Stimulated activated effector memory CD8-positive, alpha-beta T cell treated with anti-CD3 and anti-CD28 coated beads, Interleukin-12 subunit alpha, Interleukin-12 subunit beta, amount 100 ng/mL, for 72 hours (primary cell): ENCODE data around the gene KHK.
A peak's percentile ranks its signal among the peaks of the same experiment; 100 is the strongest.
"Not testable (repeated sequence)": the region's sequence is repeated elsewhere in the genome, so short reads cannot be mapped to it uniquely, and the experiment has no call there.

Source experiments
- ATAC-seq: fragments of 150-1000 bp; cut with Tn5 transposase; 2 replicates; pipeline ENCODE4 v1.10.0; 2021
- DNase-seq, 2 donors: peaks; one replicate each; pipeline ENCODE4 v3.0.0; 2021 to 2022; ENCODE audit warnings: low spot score in 2 of 2
- H3K27ac Mint-ChIP-seq: one replicate; pipeline ENCODE4 v1.8.0; 2022; ENCODE audit warnings: mild to moderate bottlenecking, mixed read lengths
- H3K36me3 Mint-ChIP-seq: one replicate; pipeline ENCODE4 v1.8.0; 2022; ENCODE audit warnings: mild to moderate bottlenecking, mixed read lengths
- H3K4me1 Mint-ChIP-seq: one replicate; pipeline ENCODE4 v1.8.0; 2022; ENCODE audit warnings: mixed read lengths
- H3K4me3 Mint-ChIP-seq: one replicate; pipeline ENCODE4 v1.8.0; 2022; ENCODE audit warnings: mild to moderate bottlenecking, mixed read lengths
- H3K9me3 Mint-ChIP-seq: one replicate; pipeline ENCODE4 v1.8.0; 2022; ENCODE audit warnings: mixed read lengths

KHK gene

DNA sequence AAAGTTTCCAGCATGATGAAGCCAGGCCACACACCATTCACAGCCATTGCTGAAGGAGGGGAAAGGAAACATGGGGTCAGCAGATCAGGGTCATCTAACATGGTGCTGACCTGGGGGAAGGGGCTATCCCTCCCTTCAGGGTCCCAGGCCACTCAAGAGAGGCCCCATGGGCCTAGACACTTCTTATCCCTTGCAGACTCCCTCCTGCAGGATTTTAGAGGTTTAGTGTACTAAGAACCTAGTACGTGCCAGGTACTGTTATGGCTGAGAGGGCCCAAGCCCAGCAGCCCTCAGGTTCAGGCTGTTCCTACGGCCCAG, 8.8 kb downstream of the KHK start:
- DNase-seq (no peak), ATAC-seq (no peak)
- peaks cover 16% of the 10 kb centered on the region for H3K4me1 Mint-ChIP-seq
- no peak overlapping the region for H3K27ac Mint-ChIP-seq
- no peaks in the 10 kb centered on the region for H3K9me3 Mint-ChIP-seq
- H3K4me3 Mint-ChIP-seq = peak overlapping the region; percentile 38
- no peaks in the 10 kb centered on the region for H3K36me3 Mint-ChIP-seq

DNA sequence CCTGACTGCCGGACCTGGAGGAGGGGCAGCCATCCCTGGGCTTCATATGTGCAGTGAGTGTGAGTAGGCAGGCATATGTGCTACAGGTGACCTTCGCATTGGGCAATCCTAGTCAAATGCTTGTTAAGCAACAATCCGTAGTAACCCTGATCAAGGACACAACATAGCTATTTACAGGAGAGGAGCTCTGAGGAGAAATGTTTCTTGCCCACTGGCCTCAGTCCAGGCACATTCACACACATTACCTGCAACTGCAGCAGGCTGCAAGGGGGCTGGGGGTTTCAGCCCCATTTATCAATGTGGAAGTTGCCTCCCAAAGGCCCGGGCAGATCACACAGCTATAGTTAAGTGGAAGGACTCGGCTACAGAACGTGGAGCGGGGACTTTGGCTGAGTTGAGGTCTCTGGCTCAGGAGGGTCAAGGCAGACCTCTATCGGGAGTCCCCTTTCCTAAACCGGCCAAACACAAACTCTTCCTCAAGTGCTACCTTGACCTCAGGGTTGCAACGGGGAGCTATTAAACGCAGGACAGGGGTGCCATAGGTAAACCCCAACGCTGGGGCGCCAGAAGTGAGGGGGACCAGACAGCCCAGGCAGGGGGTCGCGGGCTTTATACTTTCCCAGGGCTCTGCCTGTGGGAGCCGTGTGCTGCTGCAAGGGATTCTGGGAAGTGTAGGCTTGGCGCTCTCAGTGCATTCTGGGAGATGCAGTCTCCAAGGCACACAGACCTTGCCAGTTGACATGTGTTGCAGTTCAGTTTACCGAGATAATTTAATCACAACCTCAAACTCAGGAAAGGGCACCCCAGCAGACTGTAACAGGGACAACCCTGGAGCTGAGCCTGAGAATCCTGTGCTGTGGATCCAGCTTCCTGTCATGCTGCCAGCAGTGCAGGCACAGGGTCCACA, 9.4 kb downstream of the KHK start:
- ATAC-seq (peak; percentile 74), DNase-seq (no peak)
- no peak overlapping the region for H3K27ac Mint-ChIP-seq
- no peaks in the 10 kb centered on the region for H3K9me3 Mint-ChIP-seq
- peaks cover 16% of the 10 kb centered on the region for H3K4me1 Mint-ChIP-seq
- no peaks in the 10 kb centered on the region for H3K36me3 Mint-ChIP-seq
- H3K4me3 Mint-ChIP-seq = peak overlapping the region; percentile 38

DNA sequence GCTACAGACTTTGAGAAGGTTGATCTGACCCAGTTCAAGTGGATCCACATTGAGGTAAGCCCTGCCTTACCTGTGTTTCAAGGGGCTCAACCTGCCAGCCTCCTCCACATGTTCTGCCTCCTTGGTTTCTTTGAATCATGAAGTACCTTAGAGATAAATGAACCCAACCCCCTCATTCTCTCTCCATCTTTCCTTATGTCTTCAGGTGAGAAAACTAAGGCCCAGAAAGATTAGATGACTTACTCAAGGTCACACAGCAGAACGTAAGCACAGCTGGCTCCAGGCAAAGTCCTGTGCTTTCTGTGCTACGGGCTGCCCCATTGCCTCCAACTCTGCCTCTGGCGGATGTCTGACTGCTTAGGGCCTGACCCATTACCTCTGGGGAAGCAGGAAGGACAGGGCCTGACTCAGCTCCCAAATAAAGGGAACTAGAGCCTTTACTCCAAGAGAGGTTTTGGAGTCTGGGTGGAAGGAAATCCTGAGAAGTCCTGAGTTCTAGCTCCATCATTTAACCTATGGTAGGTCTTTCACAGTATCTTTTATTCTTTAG, 10.3 kb downstream of the KHK start:
- Mint-ChIP-seq H3K4me3 (no peak overlapping the region), H3K9me3 (no peaks in the 10 kb centered on the region), H3K36me3 (no peaks in the 10 kb centered on the region), H3K27ac (no peak overlapping the region), H3K4me1 (peaks cover 16% of the 10 kb centered on the region)
- DNase-seq (no peak), ATAC-seq (no peak)

DNA sequence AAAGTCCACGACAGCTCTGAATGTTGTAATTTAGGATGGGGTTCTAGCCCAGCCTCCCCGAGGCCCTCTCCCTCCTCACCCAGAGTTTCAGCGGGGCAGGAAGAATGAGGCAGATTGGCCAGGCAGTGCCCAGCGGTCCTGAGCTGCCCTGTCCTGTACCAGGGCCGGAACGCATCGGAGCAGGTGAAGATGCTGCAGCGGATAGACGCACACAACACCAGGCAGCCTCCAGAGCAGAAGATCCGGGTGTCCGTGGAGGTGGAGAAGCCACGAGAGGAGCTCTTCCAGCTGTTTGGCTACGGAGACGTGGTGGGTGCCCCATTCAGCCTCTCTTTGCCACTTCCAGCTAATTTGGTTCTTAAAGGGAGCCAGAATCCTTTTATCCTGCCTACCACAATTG, 10.8 kb downstream of the KHK start:
- Mint-ChIP-seq H3K9me3 (no peaks in the 10 kb centered on the region), H3K4me3 (no peak overlapping the region), H3K36me3 (no peaks in the 10 kb centered on the region), H3K4me1 (peaks cover 16% of the 10 kb centered on the region), H3K27ac (no peak overlapping the region)
- DNase-seq = no peak
- no peak for ATAC-seq

DNA sequence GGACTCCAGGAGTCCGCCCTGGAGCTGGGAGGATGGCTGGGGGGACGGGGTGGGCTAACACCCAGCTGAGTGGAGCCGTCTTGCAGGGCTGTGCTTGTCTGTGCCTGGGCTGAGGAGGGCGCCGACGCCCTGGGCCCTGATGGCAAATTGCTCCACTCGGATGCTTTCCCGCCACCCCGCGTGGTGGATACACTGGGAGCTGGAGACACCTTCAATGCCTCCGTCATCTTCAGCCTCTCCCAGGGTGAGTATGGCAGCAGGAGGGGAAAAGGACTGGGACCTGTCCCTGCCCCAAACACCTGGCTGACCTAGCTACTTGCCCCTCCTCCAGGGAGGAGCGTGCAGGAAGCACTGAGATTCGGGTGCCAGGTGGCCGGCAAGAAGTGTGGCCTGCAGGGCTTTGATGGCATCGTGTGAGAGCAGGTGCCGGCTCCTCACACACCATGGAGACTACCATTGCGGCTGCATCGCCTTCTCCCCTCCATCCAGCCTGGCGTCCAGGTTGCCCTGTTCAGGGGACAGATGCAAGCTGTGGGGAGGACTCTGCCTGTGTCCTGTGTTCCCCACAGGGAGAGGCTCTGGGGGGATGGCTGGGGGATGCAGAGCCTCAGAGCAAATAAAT, 12.9 kb downstream of the KHK start:
- Mint-ChIP-seq H3K27ac (peak overlapping the region; percentile 26), H3K9me3 (no peaks in the 10 kb centered on the region), H3K4me3 (no peak overlapping the region), H3K36me3 (no peaks in the 10 kb centered on the region), H3K4me1 (peaks cover 16% of the 10 kb centered on the region)
- ATAC-seq = no peak
- no peak for DNase-seq

DNA sequence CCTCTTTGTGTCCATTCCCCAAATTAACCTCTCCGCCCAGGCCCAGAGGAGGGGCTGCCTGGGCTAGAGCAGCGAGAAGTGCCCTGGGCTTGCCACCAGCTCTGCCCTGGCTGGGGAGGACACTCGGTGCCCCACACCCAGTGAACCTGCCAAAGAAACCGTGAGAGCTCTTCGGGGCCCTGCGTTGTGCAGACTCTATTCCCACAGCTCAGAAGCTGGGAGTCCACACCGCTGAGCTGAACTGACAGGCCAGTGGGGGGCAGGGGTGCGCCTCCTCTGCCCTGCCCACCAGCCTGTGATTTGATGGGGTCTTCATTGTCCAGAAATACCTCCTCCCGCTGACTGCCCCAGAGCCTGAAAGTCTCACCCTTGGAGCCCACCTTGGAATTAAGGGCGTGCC, 13.5 kb downstream of the KHK start:
- Mint-ChIP-seq H3K4me3 (no peak overlapping the region), H3K27ac (no peak overlapping the region), H3K36me3 (no peaks in the 10 kb centered on the region), H3K4me1 (peaks cover 16% of the 10 kb centered on the region), H3K9me3 (no peaks in the 10 kb centered on the region)
- DNase-seq (no peak), ATAC-seq (no peak)

DNA sequence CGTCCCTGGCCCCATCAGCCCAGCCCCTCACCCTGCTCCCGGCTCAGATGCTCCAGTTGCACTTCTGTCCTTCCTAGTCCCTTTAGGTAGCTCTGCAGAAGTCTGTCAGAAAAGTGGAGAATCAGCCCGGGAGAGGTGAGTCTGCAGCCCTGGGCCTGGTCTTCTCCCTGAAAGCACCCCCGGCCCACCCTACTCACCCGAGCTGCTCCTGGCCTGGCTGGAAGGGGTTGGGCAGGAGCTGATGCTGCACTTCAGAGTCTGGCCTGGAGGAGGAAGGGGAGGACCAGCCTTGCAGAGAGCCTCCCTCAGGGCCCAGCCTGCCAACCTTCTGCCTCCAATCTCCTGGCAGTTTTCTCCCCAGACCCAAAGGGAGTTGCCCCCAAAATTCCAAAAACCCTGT, 15.8 kb downstream of the KHK start:
- Mint-ChIP-seq H3K9me3 (no peaks in the 10 kb centered on the region), H3K27ac (no peak overlapping the region), H3K4me3 (no peak overlapping the region), H3K36me3 (no peaks in the 10 kb centered on the region), H3K4me1 (no peaks in the 10 kb centered on the region)
- ATAC-seq (no peak), DNase-seq (no peak)

DNA sequence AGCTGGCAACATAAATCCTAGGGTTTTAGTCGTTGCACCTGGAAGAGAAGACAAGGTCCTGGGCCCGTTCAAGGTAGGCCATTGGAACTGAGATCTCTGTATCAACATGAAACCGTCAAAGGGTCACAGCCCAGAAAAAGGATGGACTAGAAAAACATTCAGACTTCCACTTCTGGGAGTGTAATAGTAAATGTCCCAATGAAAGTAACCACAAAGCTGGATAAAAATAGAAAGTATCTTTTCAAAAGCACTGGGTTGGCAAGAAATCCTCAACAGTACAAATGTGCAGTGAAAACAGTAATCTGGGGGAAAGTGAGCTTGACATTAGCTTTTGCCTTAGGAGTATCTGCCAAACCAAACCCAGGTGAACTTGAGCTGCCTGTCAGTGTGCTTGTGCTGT, 19.4 kb downstream of the KHK start:
- Mint-ChIP-seq H3K36me3 (no peaks in the 10 kb centered on the region), H3K9me3 (no peaks in the 10 kb centered on the region), H3K27ac (no peak overlapping the region), H3K4me1 (no peaks in the 10 kb centered on the region), H3K4me3 (no peak overlapping the region)
- DNase-seq (no peak), ATAC-seq (no peak)

DNA sequence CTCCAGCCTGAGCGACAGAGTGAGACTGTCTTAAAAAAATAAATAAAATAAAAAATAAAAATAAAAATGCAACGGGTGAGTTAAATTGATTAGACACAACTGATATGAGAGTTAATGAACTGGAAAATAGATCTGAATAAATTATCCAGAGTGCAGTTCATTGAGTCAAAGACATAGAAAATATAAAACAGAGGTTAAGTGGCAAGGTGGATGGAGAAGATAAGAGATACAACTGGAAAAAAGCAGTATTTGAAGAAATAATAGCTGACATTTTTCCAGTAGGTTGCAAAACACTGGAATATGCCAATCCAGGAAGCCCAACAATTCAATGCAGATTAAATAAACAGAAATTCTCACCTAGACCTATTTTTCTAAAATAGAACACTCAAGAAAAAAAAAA, 21.6 kb downstream of the KHK start:
- ATAC-seq (no peak), DNase-seq (no peak)
- Mint-ChIP-seq H3K9me3 (no peaks in the 10 kb centered on the region), H3K27ac (no peak overlapping the region), H3K4me3 (no peak overlapping the region), H3K4me1 (no peaks in the 10 kb centered on the region), H3K36me3 (no peaks in the 10 kb centered on the region)

DNA sequence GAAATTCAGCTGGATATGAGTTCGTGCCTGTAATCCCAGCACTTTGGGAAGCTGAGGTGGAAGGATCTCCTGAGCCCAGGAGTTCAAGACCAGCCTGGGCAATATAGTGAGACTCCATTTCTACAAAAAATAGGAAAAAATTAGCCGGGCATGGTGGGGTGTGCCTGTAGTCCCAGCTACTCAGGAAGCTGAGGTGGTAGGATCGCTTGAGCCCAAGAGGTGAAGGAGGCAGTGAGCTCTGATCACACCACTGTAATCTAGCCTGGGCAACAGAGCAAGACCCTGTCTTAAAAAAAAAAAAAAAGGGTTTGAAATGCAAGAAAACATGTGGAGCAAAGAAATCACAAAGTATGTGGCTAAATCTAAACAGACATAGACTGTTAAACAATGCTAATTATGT, 22.5 kb downstream of the KHK start:
- Mint-ChIP-seq H3K36me3 (no peaks in the 10 kb centered on the region), H3K27ac (no peak overlapping the region), H3K4me1 (no peaks in the 10 kb centered on the region), H3K4me3 (no peak overlapping the region), H3K9me3 (no peaks in the 10 kb centered on the region)
- no peak for ATAC-seq
- no peak for DNase-seq

DNA sequence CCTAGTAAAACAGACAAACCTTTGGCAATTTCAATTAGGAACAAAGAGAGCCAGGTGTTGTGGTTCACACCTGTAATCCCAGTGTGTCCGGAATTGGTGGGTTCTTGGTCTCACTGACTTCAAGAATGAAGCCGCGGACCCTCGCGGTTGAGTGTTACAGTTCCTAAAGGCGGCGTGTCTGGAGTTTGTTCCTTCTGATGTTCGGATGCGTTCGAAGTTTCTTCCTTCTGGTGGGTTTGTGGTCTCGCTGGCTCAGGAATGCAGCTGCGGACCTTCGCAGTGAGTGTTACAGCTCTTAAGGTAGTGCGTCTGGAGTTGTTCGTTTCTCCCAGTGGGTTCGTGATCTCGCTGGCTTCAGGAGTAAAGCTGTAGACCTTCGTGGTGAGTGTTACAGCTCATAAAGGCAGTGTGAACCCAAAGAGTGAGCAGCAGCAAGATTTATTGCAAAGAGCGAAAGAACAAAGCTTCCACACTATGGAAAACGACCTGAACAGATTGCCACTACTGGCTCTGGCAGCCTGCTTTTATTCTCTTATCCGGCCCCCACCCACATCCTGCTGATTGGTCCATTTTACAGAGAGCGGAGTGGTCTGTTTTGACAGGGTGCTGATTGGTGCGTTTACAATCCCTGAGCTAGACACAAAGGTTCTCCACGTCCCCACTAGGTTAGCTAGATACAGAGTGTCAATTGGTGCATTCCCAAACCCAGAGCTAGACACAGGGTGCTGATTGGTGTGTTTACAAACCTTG, 24.2 kb downstream of the KHK start:
- H3K4me1 Mint-ChIP-seq, H3K27ac Mint-ChIP-seq, ATAC-seq, DNase-seq, H3K36me3 Mint-ChIP-seq, H3K9me3 Mint-ChIP-seq, H3K4me3 Mint-ChIP-seq: not testable (repeated sequence)

DNA sequence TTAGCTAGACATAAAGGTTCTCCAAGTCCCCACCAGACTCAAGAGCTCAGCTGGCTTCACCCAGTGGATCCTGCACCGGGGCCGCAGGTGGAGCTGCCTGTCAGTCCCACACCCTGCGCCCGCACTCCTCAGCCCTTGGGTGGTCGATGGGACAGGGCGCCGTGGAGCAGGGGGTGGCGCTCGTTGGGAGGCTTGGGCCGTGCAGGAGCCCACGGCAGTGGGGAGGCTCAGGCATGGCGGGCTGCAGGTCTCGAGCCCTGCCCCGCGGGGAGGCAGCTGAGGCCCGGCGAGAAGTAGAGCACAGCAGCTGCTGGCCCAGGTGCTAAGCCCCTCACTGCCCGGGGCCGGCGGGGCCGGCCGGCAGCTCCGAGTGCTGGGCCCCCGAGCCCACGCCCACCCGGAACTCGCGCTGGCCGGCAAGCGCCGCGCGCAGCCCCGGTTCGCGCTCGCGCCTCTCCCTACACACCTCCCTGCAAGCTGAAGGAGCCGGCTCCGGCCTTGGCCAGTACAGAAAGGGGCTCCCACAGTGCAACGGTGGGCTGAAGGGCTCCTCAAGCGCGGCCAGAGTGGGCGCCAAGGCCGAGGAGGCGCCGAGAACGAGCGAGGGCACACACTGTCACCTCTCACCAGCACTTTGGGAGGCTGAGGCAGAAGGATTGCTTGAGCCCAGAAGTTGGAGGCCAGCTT, 25.0 kb downstream of the KHK start:
- H3K27ac Mint-ChIP-seq, H3K4me1 Mint-ChIP-seq, DNase-seq, H3K9me3 Mint-ChIP-seq, H3K36me3 Mint-ChIP-seq, H3K4me3 Mint-ChIP-seq, ATAC-seq: not testable (repeated sequence)

DNA sequence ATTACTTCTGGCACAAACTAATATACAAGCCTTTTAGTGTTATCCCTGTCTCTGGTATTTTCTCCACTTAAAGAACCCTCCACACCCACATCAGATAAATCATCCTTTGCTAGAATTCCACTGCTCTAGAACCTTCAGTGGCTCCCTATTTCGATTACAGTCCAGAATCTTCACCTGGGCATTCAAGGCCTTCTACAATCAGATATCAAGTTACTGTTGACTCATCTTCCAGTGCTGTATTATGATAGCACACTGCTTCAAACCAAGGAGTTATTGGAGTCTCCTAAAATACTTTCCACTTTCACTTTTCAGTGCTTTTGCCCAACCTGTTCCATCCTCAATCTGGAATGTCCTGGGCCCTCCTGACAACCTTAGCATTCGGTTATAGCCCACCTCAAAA, 28.9 kb downstream of the KHK start:
- Mint-ChIP-seq H3K4me3 (no peak overlapping the region), H3K27ac (no peak overlapping the region), H3K36me3 (no peaks in the 10 kb centered on the region), H3K9me3 (no peaks in the 10 kb centered on the region), H3K4me1 (peaks cover 6% of the 10 kb centered on the region)
- ATAC-seq = no peak
- DNase-seq = no peak

DNA sequence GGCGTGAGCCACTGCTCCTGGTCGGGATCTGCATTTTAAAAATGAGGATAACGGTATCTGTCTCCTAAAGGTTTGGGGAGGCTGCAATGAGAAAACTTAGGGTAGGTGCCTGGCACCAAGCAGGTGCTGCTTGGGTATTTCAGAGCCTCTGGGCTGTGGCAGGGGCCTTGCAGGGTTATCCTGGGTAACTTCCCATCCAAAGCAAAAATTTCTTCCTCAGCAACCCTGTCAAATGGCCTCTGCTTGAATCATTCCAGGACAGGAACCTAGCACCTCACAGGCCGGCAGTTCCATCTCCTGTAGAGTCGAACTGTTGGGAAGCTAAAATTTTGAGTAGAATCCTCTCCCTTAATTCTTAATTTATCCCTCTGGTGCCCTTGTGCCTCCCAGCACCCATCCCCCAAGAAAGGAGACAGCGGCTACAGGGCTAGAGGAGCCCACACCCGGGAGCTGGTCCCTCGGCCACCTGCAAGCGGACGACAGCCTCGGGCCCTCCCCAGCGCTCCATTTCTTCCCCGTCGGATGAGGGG, 31.5 kb downstream of the KHK start:
- DNase-seq = no peak
- no peaks in the 10 kb centered on the region for H3K9me3 Mint-ChIP-seq
- H3K27ac Mint-ChIP-seq = no peak overlapping the region
- peaks cover 12% of the 10 kb centered on the region for H3K4me1 Mint-ChIP-seq
- H3K4me3 Mint-ChIP-seq = peak overlapping the region; percentile 55
- no peak for ATAC-seq
- H3K36me3 Mint-ChIP-seq = no peaks in the 10 kb centered on the region
